BLaER1 (cell line): ENCODE data around the gene VMP1.
A peak's percentile ranks its signal among the peaks of the same experiment; 100 is the strongest.
"Not testable (repeated sequence)": the region's sequence is repeated elsewhere in the genome, so short reads cannot be mapped to it uniquely, and the experiment has no call there.

ENCODE experiments used
- H3K27ac ChIP-seq: shearing (Covaris generic); formaldehyde crosslinking; 2 replicates; pipeline ENCODE4 v1.8.1; 2022
- H3K27me3 ChIP-seq: shearing (Covaris generic); formaldehyde crosslinking; 2 replicates; pipeline ENCODE4 v1.8.1; 2022
- H3K36me3 ChIP-seq: shearing (Covaris generic); formaldehyde crosslinking; 2 replicates; pipeline ENCODE4 v1.8.1; 2022
- H3K4me1 ChIP-seq: shearing (Covaris generic); formaldehyde crosslinking; 2 replicates; pipeline ENCODE4 v1.8.1; 2022
- H3K4me2 ChIP-seq: shearing (Covaris generic); formaldehyde crosslinking; 2 replicates; pipeline ENCODE4 v1.8.1; 2022
- H3K4me3 ChIP-seq: shearing (Covaris generic); formaldehyde crosslinking; 2 replicates; pipeline ENCODE4 v1.8.1; 2022
- H3K9ac ChIP-seq: shearing (Covaris generic); formaldehyde crosslinking; 2 replicates; pipeline ENCODE4 v1.8.1; 2022
- H3K9me3 ChIP-seq: shearing (Covaris generic); formaldehyde crosslinking; 2 replicates; pipeline ENCODE4 v1.8.1; 2022
- H4K20me1 ChIP-seq: shearing (Covaris generic); formaldehyde crosslinking; 2 replicates; pipeline ENCODE4 v1.8.1; 2022
- Cebpa-rat ChIP-seq: shearing (Covaris generic); IDR thresholded peaks from 2 replicates; pipeline ENCODE4 v1.8.1; 2022

The VMP1 gene

GRCh38 chr17:59844884-59845594, 137.6 kb downstream of the VMP1 start:
- no peak overlapping the region for H3K27ac ChIP-seq
- H4K20me1 ChIP-seq = no peaks in the 10 kb centered on the region
- no peak overlapping the region for H3K4me3 ChIP-seq
- no peak overlapping the region for H3K9ac ChIP-seq
- 0 out of 2 replicates have a peak overlapping the region, but pooled peaks have one; percentile 36 for H3K4me2 ChIP-seq
- H3K4me1 ChIP-seq = peaks cover 24% of the 10 kb centered on the region
- peaks cover 20% of the 10 kb centered on the region for H3K36me3 ChIP-seq
- no peak for TF ChIP-seq Cebpa-rat
- H3K9me3 ChIP-seq = no peaks in the 10 kb centered on the region
- no peaks in the 10 kb centered on the region for H3K27me3 ChIP-seq

- Histone ChIP-seq H4K20me1 (no peaks in the 10 kb centered on the region), H3K4me1 (peaks cover 23% of the 10 kb centered on the region)
Measured at GRCh38 chr17:59845595-59846393, 138.3 kb downstream of the VMP1 start.

DNA sequence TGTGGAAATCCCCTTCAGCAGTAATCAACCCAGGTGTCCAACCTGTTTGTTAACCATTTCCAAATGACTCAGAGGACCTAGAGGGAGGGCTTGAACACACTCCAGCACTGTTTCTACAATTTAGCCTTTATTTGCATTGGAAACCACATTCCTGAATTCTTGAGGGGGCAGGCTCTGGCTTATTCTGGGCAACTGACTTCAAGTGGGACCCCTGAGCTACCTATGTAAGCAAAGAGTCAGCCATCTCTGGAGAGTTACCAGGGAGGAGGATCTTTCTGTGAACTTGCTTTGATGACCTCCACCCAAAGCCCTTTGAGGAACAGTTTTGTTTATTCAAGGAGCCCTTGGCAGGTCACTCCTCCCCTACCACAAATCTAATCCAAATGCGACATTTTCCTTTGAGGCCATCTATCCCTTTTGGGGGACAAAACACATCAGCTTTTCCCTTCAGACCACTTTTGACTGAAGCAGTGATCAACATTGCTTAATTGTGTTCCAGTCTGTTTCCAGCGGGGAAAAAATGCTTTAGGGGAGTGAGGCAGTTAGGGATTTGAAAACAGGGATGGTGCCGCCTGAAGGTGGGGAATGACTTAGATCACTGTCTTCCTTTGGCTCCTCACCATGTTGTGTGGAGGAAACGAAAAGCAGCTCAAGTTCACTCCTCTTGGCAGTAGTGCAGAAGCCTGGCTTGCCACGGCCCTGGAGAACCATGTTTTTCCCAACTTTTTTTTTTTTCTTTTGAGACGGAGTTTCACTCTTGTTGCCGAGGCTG, 139.1 kb downstream of the VMP1 start:
- no peak overlapping the region for H3K27ac ChIP-seq
- H3K9me3 ChIP-seq = no peaks in the 10 kb centered on the region
- no peaks in the 10 kb centered on the region for H4K20me1 ChIP-seq
- peak overlapping the region; percentile 36; the same call in 1 of the 2 replicates for H3K4me2 ChIP-seq
- no peaks in the 10 kb centered on the region for H3K27me3 ChIP-seq
- H3K4me3 ChIP-seq = no peak overlapping the region
- peaks cover 23% of the 10 kb centered on the region for H3K4me1 ChIP-seq
- TF ChIP-seq Cebpa-rat = no peak
- peaks cover 19% of the 10 kb centered on the region for H3K36me3 ChIP-seq
- H3K9ac ChIP-seq = no peak overlapping the region

More at GRCh38 chr17:59845595-59846393, 138.3 kb downstream of the VMP1 start:
- 0 out of 2 replicates have a peak overlapping the region, but pooled peaks have one; percentile 4 for H3K27ac ChIP-seq
- peak overlapping the region; percentile 36; the same call in 1 of the 2 replicates for H3K4me2 ChIP-seq
- peaks cover 19% of the 10 kb centered on the region for H3K36me3 ChIP-seq
- no peak overlapping the region for H3K9ac ChIP-seq
- no peaks in the 10 kb centered on the region for H3K27me3 ChIP-seq
- H3K9me3 ChIP-seq = no peaks in the 10 kb centered on the region
- no peak overlapping the region for H3K4me3 ChIP-seq
- no peak for TF ChIP-seq Cebpa-rat

- Histone ChIP-seq H3K4me3 (no peak overlapping the region), H3K9me3 (no peaks in the 10 kb centered on the region), H3K27me3 (no peaks in the 10 kb centered on the region), H3K36me3 (0 out of 2 replicates have a peak, but pooled peaks cover 2% of the 10 kb centered on the region), H3K9ac (no peak overlapping the region), H3K4me2 (0 out of 2 replicates have a peak overlapping the region, but pooled peaks have one; percentile 11), H4K20me1 (no peaks in the 10 kb centered on the region), H3K27ac (no peak overlapping the region), H3K4me1 (peaks cover 23% of the 10 kb centered on the region)
- no peak for TF ChIP-seq Cebpa-rat
Measured at GRCh38 chr17:59848385-59848668, 140.9 kb downstream of the VMP1 start.

DNA sequence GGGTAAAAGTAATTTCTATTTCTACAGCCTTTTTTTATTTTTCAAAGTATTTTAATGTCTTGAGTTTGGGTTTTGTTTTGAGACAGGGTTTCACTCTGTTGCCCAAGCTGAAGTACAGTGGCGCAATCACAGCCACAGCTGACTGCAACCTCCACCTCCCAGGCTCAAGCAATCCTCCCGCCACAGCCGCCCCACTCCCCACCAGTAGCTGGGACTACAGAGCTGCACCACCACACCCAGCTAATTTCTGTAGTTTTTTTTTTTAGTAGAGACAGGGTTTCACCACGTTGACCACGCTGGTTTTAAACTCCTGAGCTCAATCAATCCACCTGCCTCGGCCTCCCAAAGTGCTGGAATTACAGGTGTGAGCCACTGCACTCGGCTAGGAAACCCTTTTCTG, 141.3 kb downstream of the VMP1 start:
- H3K4me3 ChIP-seq = no peak overlapping the region
- no peak overlapping the region for H3K9ac ChIP-seq
- H3K4me1 ChIP-seq = peaks cover 23% of the 10 kb centered on the region
- H3K27me3 ChIP-seq = no peaks in the 10 kb centered on the region
- H3K27ac ChIP-seq = no peak overlapping the region
- H4K20me1 ChIP-seq = no peaks in the 10 kb centered on the region
- peak; percentile 74; the same call in 1 of the 2 replicates for TF ChIP-seq Cebpa-rat
- H3K4me2 ChIP-seq = 0 out of 2 replicates have a peak overlapping the region, but pooled peaks have one; percentile 11
- H3K36me3 ChIP-seq = no peaks in the 10 kb centered on the region
- H3K9me3 ChIP-seq = no peaks in the 10 kb centered on the region

DNA sequence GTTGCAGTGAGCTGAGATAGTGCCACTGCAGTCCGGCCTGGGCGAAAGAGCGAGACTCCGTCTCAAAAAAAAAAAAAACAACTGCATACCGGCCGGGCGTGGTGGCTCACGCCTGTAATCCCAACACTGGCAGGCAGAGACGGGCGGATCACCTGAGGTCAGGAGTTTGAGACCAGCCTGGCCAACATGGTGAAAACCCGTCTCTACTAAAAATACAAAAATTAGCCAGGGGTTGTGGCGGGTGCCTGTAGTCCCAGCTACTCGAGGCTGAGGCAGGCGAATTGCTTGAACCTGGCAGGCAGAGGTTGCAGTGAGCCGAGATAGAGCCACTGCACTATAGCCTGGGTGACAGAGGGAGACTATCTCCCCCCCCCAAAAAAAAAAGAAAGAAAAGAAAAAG, 142.9 kb downstream of the VMP1 start:
- not testable (repeated sequence) for H3K4me2 ChIP-seq, H4K20me1 ChIP-seq, H3K27ac ChIP-seq, H3K4me3 ChIP-seq, H3K9me3 ChIP-seq, H3K27me3 ChIP-seq, H3K36me3 ChIP-seq, H3K9ac ChIP-seq
- peaks cover 23% of the 10 kb centered on the region for H3K4me1 ChIP-seq

- Histone ChIP-seq H3K9me3 (no peaks in the 10 kb centered on the region), H3K36me3 (no peaks in the 10 kb centered on the region), H4K20me1 (no peaks in the 10 kb centered on the region), H3K4me2 (no peak overlapping the region), H3K27ac (no peak overlapping the region), H3K9ac (no peak overlapping the region), H3K4me3 (no peak overlapping the region), H3K27me3 (no peaks in the 10 kb centered on the region), H3K4me1 (peaks cover 9% of the 10 kb centered on the region)
- no peak for TF ChIP-seq Cebpa-rat
Measured at GRCh38 chr17:59851439-59852375, 144.3 kb downstream of the VMP1 start.

DNA sequence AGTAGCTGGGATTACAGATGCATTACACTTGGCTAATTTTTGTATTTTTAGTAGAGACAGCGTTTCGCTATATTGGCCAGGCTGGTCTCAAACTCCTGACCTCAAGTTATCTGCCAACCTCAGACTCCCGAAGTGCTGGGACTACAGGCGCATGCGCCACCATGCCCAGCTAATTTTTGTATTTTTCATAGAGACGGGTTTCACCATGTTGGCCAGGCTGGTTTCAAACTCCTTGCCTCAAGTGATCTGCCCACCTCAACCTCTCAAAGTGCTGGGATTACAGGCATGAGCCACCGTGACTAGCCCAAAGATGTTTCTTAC, 145.4 kb downstream of the VMP1 start:
- not testable (repeated sequence) for H3K4me1 ChIP-seq, H4K20me1 ChIP-seq, H3K27me3 ChIP-seq, H3K36me3 ChIP-seq, H3K9me3 ChIP-seq, H3K27ac ChIP-seq, H3K4me2 ChIP-seq, H3K4me3 ChIP-seq, H3K9ac ChIP-seq

GRCh38 chr17:59853168-59853918, 145.9 kb downstream of the VMP1 start:
- Histone ChIP-seq H3K27me3 (no peaks in the 10 kb centered on the region), H3K4me1 (peaks cover 9% of the 10 kb centered on the region), H3K27ac (no peak overlapping the region)

DNA sequence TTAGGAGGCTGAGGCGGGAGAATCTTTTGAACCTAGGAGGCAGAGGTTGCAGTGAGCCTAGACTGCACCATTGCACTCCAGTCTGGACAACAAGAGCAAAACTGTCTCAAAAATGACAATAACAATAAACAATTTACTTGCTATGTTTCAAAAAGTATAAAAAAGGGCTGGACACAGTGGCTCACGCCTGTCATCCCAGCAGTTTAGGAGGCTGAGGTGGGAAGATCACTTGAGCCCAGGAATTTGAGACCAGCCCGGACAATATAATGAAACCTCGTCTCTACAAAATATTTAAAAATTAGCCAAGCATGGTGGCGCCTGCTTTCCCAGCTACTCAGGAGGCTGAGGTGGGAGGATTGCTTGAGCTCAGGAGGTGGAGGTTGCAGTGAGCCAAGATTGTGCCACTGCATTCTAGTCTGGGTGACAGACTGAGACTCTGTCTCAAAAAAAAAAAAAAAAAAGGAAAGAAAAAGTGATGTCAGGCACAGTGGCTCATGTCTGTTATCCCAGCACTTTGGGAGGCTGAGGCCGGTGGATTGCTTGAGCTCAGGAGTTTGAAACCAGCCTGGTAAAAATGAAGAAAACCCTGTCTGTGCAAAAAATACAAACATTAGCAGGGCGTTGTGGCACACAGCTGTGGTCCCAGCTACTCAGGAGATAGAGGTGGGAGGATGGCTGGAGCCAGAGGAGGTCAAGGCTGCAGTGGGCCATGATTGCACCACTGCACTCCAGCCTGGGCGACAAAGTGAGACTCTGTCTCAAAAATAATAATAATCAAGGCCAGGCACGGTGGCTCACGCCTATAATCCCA, 146.7 kb downstream of the VMP1 start:
- H3K9me3 ChIP-seq, H3K9ac ChIP-seq, H4K20me1 ChIP-seq, H3K27ac ChIP-seq, H3K27me3 ChIP-seq, H3K4me3 ChIP-seq, H3K4me2 ChIP-seq, H3K4me1 ChIP-seq, H3K36me3 ChIP-seq: not testable (repeated sequence)

More at GRCh38 chr17:59853168-59853918, 145.9 kb downstream of the VMP1 start:
- no peak for TF ChIP-seq Cebpa-rat
- Histone ChIP-seq H3K9ac (no peak overlapping the region), H3K9me3 (no peaks in the 10 kb centered on the region), H3K4me3 (no peak overlapping the region), H3K36me3 (no peaks in the 10 kb centered on the region), H3K4me2 (no peak overlapping the region), H4K20me1 (no peaks in the 10 kb centered on the region)
